Upper lobe of left lung (tissue), 6 donors: ENCODE data around the gene PTGR3. TPM values are rescaled to one million over a fixed set of nuclear protein-coding genes. Genes with fewer than 3 reads are reported as not detected.

Experiments used
- ATAC-seq, 2 donors: fragments of 200-7000 bp; cut with Tn5 transposase; one replicate each; pipeline ENCODE4 v1.9.1; 2022; ENCODE audit warnings: mild to moderate bottlenecking in 2 of 2, moderate library complexity in 2 of 2; ENCODE audit not compliant: low FRiP score in 2 of 2
- DNase-seq, 2 donors: peaks; one replicate each; pipeline ENCODE4 v3.0.0-alpha.2; 2019 to 2020
- H3K27ac ChIP-seq, 4 donors: fragments of 200-600 bp; sonication (generic); one replicate each; pipeline ENCODE4 v1.5.1; 2016 to 2019
- H3K27me3 ChIP-seq, 4 donors: fragments of 200-600 bp; sonication (generic); one replicate each; pipeline ENCODE4 v1.5.1; 2017 to 2019
- H3K36me3 ChIP-seq, 4 donors: fragments of 200-600 bp; sonication (generic); one replicate each; pipeline ENCODE4 v1.5.1; 2016 to 2019
- H3K4me1 ChIP-seq, 4 donors: fragments of 200-600 bp; sonication (generic); one replicate each; pipeline ENCODE4 v1.5.1; 2018 to 2019
- H3K4me3 ChIP-seq, 4 donors: fragments of 200-600 bp; sonication (generic); one replicate each; pipeline ENCODE4 v1.5.1; 2017 to 2019; ENCODE audit warnings: mild to moderate bottlenecking in 2 of 4, moderate library complexity in 1 of 4
- H3K9me3 ChIP-seq, 4 donors: fragments of 200-600 bp; sonication (generic); one replicate each; pipeline ENCODE4 v1.5.1; 2018 to 2019
- EP300 ChIP-seq, 4 donors: sonication (generic); formaldehyde crosslinking; IDR thresholded peaks; one replicate each; pipeline ENCODE4 v1.5.1; 2017; ENCODE audit warnings: antibody characterized with exemption in 4 of 4, control low read depth in 2 of 4
- POLR2A ChIP-seq, 4 donors: fragments of 450-650 bp; IDR thresholded peaks; one replicate each; pipeline ENCODE4 v1.5.1; 2016 to 2017; ENCODE audit warnings: antibody characterized with exemption in 4 of 4, mild to moderate bottlenecking in 2 of 4
- POLR2AphosphoS5 ChIP-seq, 2 donors: sonication (generic); formaldehyde crosslinking; IDR thresholded peaks; one replicate each; pipeline ENCODE4 v1.5.1; 2017; ENCODE audit warnings: antibody characterized with exemption in 2 of 2
- WGBS, 2 donors: methylation state at CpG; one replicate each; pipeline ENCODE4 v1.1.5; 2017 to 2018; 5-methylcytosine and 5-hydroxymethylcytosine counted together
- total RNA-seq, 6 donors: library from RNA; depleted of rRNA in 4 of 6; stranded (reverse); fragments of >200 nt in 4 of 6; gene quantifications; one replicate each; pipeline versions ENCODE4 v1.1.0 to v1.2.1, GENCODE V29; 2016 to 2021
- TF ChIP-seq, protein P1 (sequence below), 6 experiments: fragments of 450-650 bp in 4 of 6; fragments of 200-600 bp in 2 of 6; sonication (generic) in 2 of 6; IDR thresholded peaks; one replicate each; pipeline ENCODE4 v1.5.1; 2016 to 2019; ENCODE audit warnings: antibody characterized with exemption in 6 of 6
- donor health status: DM: no; HTN: no; CAD: no; lungs with moderate emphysema.
- donor health status: DM: no; HTN: yes; CAD: no; lungs with severe emphysema.

PTGR3 gene
- total RNA-seq, 6 donors from 2014 or later, result 12.2 to 36.8 (median 26.5) TPM

DNA sequence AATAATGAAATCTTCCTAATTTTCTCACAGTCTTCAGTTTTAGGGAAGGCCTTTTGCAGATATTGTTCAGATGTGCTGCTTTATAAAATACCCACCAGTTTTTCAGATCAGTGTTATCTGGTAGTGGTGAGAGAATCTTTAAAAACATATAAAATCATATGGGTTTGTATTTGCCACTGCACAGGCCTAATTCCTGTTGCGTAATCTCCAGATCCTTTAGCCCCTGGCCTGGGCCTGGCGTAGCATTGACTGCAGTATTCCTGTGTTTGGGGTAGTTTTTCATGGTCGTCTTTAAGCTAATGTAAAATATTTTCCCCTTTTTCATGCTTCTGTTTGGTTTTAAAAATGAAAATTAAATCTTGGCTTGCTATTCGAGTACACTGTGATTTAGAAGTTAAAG is 44.8 kb upstream of the PTGR3 start:
- H3K27me3 ChIP-seq, result no peaks in the 10 kb centered on the region
- peak overlapping the region in 2 of 4 donors; percentile 20 to 26 for H3K27ac ChIP-seq
- H3K9me3 ChIP-seq, result no peaks in the 10 kb centered on the region
- H3K36me3 ChIP-seq, result no peaks in the 10 kb centered on the region
- H3K4me3 ChIP-seq, result no peak overlapping the region
- no peak for TF ChIP-seq POLR2A (IDR thresholded peaks at IDR 0.05)
- no peak for TF ChIP-seq POLR2AphosphoS5 (IDR thresholded peaks at IDR 0.05)
- TF ChIP-seq, protein P1, sequence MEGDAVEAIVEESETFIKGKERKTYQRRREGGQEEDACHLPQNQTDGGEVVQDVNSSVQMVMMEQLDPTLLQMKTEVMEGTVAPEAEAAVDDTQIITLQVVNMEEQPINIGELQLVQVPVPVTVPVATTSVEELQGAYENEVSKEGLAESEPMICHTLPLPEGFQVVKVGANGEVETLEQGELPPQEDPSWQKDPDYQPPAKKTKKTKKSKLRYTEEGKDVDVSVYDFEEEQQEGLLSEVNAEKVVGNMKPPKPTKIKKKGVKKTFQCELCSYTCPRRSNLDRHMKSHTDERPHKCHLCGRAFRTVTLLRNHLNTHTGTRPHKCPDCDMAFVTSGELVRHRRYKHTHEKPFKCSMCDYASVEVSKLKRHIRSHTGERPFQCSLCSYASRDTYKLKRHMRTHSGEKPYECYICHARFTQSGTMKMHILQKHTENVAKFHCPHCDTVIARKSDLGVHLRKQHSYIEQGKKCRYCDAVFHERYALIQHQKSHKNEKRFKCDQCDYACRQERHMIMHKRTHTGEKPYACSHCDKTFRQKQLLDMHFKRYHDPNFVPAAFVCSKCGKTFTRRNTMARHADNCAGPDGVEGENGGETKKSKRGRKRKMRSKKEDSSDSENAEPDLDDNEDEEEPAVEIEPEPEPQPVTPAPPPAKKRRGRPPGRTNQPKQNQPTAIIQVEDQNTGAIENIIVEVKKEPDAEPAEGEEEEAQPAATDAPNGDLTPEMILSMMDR (IDR thresholded peaks at IDR 0.05), result no peak
- TF ChIP-seq EP300 (IDR thresholded peaks at IDR 0.05), result no peak
- H3K4me1 ChIP-seq, result peaks cover 3 to 19% (median 14%) of the 10 kb centered on the region in 4 donors
- ATAC-seq (peak in 1 of 2 donors; percentile 49), DNase-seq (no peak)
- 65 to 83% methylated on average over 4 of the region's 4 CpGs for WGBS, 2 donors

DNA sequence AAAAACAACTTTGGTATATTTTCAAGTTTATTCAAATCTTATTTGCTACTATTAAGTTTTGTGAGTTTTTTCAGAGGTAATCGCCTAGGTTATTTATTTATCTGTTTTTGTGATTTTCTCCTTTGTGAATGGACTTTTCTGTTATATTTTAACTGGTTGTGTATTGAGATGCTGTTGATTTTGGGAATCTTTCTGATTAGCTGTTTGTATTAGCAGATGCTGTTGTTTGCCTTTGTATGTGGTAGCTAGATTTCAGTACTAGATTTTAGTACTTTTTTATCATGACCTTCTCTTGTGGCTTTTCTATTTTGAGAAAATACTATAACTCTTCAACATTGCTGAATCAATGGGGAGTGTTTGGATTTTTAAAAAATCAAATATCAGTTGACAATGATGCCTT is 44.1 kb upstream of the PTGR3 start:
- WGBS, 2 donors, result 95 to 100% methylated on average over 1 of the region's 1 CpG
- H3K9me3 ChIP-seq, result no peaks in the 10 kb centered on the region
- DNase-seq (no peak), ATAC-seq (no peak)
- H3K36me3 ChIP-seq, result no peaks in the 10 kb centered on the region
- TF ChIP-seq EP300 (IDR thresholded peaks at IDR 0.05) (no peak), POLR2AphosphoS5 (IDR thresholded peaks at IDR 0.05) (no peak), POLR2A (IDR thresholded peaks at IDR 0.05) (no peak)
- TF ChIP-seq, protein P1 (IDR thresholded peaks at IDR 0.05), result no peak
- peak overlapping the region in 2 of 4 donors; percentile 26 to 27 for H3K27ac ChIP-seq
- peaks cover 4 to 25% (median 19%) of the 10 kb centered on the region in 4 donors for H3K4me1 ChIP-seq
- no peak overlapping the region for H3K4me3 ChIP-seq
- H3K27me3 ChIP-seq, result no peaks in the 10 kb centered on the region

- Histone ChIP-seq H3K9me3 (no peaks in the 10 kb centered on the region), H3K27me3 (no peaks in the 10 kb centered on the region), H3K4me3 (no peak overlapping the region), H3K4me1 (peaks cover 5 to 32% (median 22%) of the 10 kb centered on the region in 4 donors), H3K27ac (no peak overlapping the region), H3K36me3 (no peaks in the 10 kb centered on the region)
- DNase-seq (no peak), ATAC-seq (no peak)
- TF ChIP-seq POLR2AphosphoS5 (IDR thresholded peaks at IDR 0.05) (no peak), EP300 (IDR thresholded peaks at IDR 0.05) (no peak), POLR2A (IDR thresholded peaks at IDR 0.05) (no peak)
- TF ChIP-seq, protein P1 (IDR thresholded peaks at IDR 0.05), result no peak
- WGBS, 2 donors, result 63 to 74% methylated on average over 2 of the region's 2 CpGs
These were observed 43.2 kb upstream of the PTGR3 start for GRCh38 chr18:75252136-75252535.

DNA sequence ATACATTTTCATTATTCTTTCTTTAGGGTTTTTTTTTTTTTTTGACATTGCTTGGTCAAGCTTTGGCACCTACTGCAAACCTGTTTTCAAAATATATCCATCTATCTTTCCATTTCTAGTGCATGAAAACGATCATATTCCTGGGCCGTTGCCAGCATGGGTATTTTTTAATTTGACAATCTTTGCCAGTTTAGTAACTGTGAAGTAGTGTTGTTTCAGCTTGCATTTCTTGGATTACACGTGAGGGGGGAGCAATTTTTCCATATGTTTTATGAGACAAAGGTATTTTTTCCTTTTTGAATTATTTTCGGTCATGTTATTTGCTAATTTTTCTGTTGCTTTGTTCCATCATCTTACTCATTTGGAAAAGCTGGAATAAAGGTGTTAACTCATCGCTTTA is 42.5 kb upstream of the PTGR3 start:
- 79 to 85% methylated on average over 5 of the region's 5 CpGs for WGBS, 2 donors
- H3K4me1 ChIP-seq, result peaks cover 11 to 36% (median 29%) of the 10 kb centered on the region in 4 donors
- H3K36me3 ChIP-seq, result no peaks in the 10 kb centered on the region
- H3K4me3 ChIP-seq, result no peak overlapping the region
- peak overlapping the region in 1 of 4 donors; percentile 83 for H3K27ac ChIP-seq
- no peak for TF ChIP-seq POLR2AphosphoS5 (IDR thresholded peaks at IDR 0.05)
- no peaks in the 10 kb centered on the region for H3K27me3 ChIP-seq
- H3K9me3 ChIP-seq, result no peaks in the 10 kb centered on the region
- DNase-seq (no peak), ATAC-seq (no peak)

- ATAC-seq (peak in 1 of 2 donors; percentile 20), DNase-seq (peak in 1 of 2 donors; percentile 84)
- Histone ChIP-seq H3K4me3 (no peak overlapping the region), H3K36me3 (no peaks in the 10 kb centered on the region), H3K9me3 (no peaks in the 10 kb centered on the region), H3K4me1 (peaks cover 11 to 36% (median 27%) of the 10 kb centered on the region in 4 donors), H3K27ac (peak overlapping the region in 3 of 4 donors; percentile 13 to 83 (median 82)), H3K27me3 (no peaks in the 10 kb centered on the region)
- no peak for TF ChIP-seq POLR2A (IDR thresholded peaks at IDR 0.05)
- TF ChIP-seq, protein P1 (IDR thresholded peaks at IDR 0.05), result no peak
- 92 to 93% methylated on average over 8 to 20 of the region's 20 CpGs for WGBS, 2 donors
These were observed 41.5 kb upstream of the PTGR3 start for GRCh38 chr18:75250471-75250821.
